Uterus (tissue), 4 donors: ENCODE measurements around the gene PCDH1. TPM values are rescaled to one million over a fixed set of nuclear protein-coding genes. Genes with fewer than 3 reads are reported as not detected.
A peak's percentile ranks its signal among the peaks of the same experiment; 100 is the strongest.

ENCODE experiments used
- DNase-seq, 2 donors: peaks; one replicate each; pipeline ENCODE4 v3.0.0-alpha.2; 2019 to 2020
- H3K27ac ChIP-seq, 2 donors: fragments of 200-600 bp; sonication (generic); 1 replicate in 1 of 2; 2 replicates in 1 of 2; pipeline ENCODE4 v1.5.1; 2016 to 2018
- H3K27me3 ChIP-seq, 2 donors: fragments of 200-600 bp; sonication (generic); one replicate each; pipeline ENCODE4 v1.5.1; 2018 to 2019; ENCODE audit warnings: control low read depth in 1 of 2
- H3K36me3 ChIP-seq, 2 donors: fragments of 200-600 bp; sonication (generic); one replicate each; pipeline ENCODE4 v1.5.1; 2019; ENCODE audit warnings: control low read depth in 1 of 2
- H3K4me1 ChIP-seq, 2 donors: fragments of 200-600 bp; sonication (generic); one replicate each; pipeline ENCODE4 v1.5.1; 2018 to 2019; ENCODE audit warnings: control low read depth in 1 of 2
- H3K4me3 ChIP-seq, 2 donors: fragments of 200-600 bp; sonication (generic); 1 replicate in 1 of 2; 2 replicates in 1 of 2; pipeline ENCODE4 v1.5.1; 2018 to 2019; ENCODE audit warnings: mild to moderate bottlenecking in 1 of 2
- H3K9me3 ChIP-seq, 2 donors: fragments of 200-600 bp; sonication (generic); one replicate each; pipeline ENCODE4 v1.5.1; 2019; ENCODE audit warnings: control low read depth in 1 of 2
- CTCF ChIP-seq, 4 experiments: fragments of 200-600 bp in 2 of 4; fragments of 450-650 bp in 2 of 4; sonication (generic) in 2 of 4; IDR thresholded peaks; one replicate each; pipeline ENCODE4 v1.5.1; 2016 to 2019; ENCODE audit warnings: antibody characterized with exemption in 4 of 4, mild to moderate bottlenecking in 2 of 4, moderate library complexity in 1 of 4
- POLR2A ChIP-seq, 2 donors: fragments of 450-650 bp; IDR thresholded peaks; one replicate each; pipeline ENCODE4 v1.6.1; 2016; ENCODE audit warnings: antibody characterized with exemption in 2 of 2, mild to moderate bottlenecking in 1 of 2, moderate library complexity in 1 of 2
- intact Hi-C: fragments of 100-400 bp; cut with DNase I; formaldehyde crosslinking; loops from one replicate; pipeline ENCODE4 v1.15.1; 2023; ENCODE audit warnings: low total_unique reads
- total RNA-seq, 4 donors: library from RNA; depleted of rRNA in 3 of 4; stranded (reverse); fragments of >200 nt in 3 of 4; gene quantifications; one replicate each; pipeline versions ENCODE4 v1.1.0 to v1.2.4, GENCODE V29; 2014 to 2023
- donor health status: DM: yes; HTN: yes; CAD: no.

Gene PCDH1
- total RNA-seq, 4 donors from 2014 or later: 29.2 to 46.7 (median 31.5) TPM

- TF ChIP-seq POLR2A (IDR thresholded peaks at IDR 0.05) (no peak), CTCF (IDR thresholded peaks at IDR 0.05) (no peak)
- Histone ChIP-seq H3K27me3 (no peaks in the 10 kb centered on the region), H3K36me3 (no peaks in the 10 kb centered on the region), H3K4me1 (no peaks in the 10 kb centered on the region), H3K27ac (no peak overlapping the region), H3K9me3 (no peaks in the 10 kb centered on the region), H3K4me3 (no peak overlapping the region)
- no peak for DNase-seq
- intact Hi-C loops: no loop called here
Measured at GRCh38 chr5:141906972-141907371, 28.8 kb upstream of the PCDH1 start.

- H3K9me3 ChIP-seq: no peaks in the 10 kb centered on the region
- no peak for DNase-seq
- intact Hi-C loops: no loop called here
- H3K27ac ChIP-seq: no peak overlapping the region
- H3K4me3 ChIP-seq: no peak overlapping the region
- no peaks in the 10 kb centered on the region for H3K4me1 ChIP-seq
- H3K27me3 ChIP-seq: no peaks in the 10 kb centered on the region
- no peak for TF ChIP-seq CTCF (IDR thresholded peaks at IDR 0.05)
- no peak for TF ChIP-seq POLR2A (IDR thresholded peaks at IDR 0.05)
- H3K36me3 ChIP-seq: no peaks in the 10 kb centered on the region
Measured at GRCh38 chr5:141906517-141906916, 28.3 kb upstream of the PCDH1 start.

DNA sequence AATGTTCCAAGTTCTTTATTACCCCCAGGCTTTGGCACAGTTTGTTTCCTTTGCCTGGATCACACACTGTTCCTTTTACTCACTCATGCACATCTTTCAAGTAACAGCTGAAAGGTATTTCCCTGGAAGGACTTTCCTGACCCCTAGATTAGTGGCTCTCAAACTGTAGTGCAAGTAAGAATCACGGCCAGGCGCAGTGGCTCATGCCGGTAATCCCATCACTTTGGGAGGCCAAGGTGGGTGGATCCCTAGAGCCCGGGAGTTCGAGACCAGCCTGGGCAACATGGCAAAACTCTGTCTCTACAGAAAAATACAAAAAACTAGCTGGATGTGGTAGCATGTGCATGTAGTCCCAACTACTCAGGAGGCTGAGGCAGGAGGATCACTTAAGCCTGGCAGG lies 26.3 kb upstream of the PCDH1 start:
- Histone ChIP-seq H3K4me1 (no peaks in the 10 kb centered on the region), H3K4me3 (no peak overlapping the region), H3K36me3 (no peaks in the 10 kb centered on the region), H3K27me3 (no peaks in the 10 kb centered on the region), H3K9me3 (no peaks in the 10 kb centered on the region), H3K27ac (no peak overlapping the region)
- peak in 1 of 2 donors; percentile 29 for DNase-seq
- intact Hi-C loops: no loop called here
- TF ChIP-seq POLR2A (IDR thresholded peaks at IDR 0.05): no peak
- TF ChIP-seq CTCF (IDR thresholded peaks at IDR 0.05): no peak

DNA sequence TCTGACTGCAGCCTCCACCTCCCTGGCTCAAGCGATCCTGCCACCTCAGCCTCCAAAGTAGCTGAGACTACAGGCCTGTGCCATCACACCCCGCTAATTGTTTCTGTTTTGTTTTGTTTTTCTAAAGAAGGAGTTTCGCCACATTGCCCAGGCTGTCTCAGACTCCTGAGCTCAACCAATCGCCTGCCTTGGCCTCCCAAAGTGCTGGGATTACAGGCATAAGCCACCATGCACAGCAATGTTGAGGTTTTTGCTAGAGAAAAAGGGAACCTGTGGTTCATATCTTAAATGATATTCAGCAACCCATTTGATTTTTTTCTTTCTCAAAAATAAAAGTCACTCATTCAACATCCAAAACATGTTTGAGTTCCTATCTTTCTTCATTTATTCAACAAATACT lies 25.1 kb upstream of the PCDH1 start:
- TF ChIP-seq POLR2A (IDR thresholded peaks at IDR 0.05): no peak
- TF ChIP-seq CTCF (IDR thresholded peaks at IDR 0.05): no peak
- H3K4me1 ChIP-seq: no peaks in the 10 kb centered on the region
- no peaks in the 10 kb centered on the region for H3K9me3 ChIP-seq
- intact Hi-C loops: no loop called here
- H3K36me3 ChIP-seq: no peaks in the 10 kb centered on the region
- H3K4me3 ChIP-seq: no peak overlapping the region
- no peaks in the 10 kb centered on the region for H3K27me3 ChIP-seq
- no peak overlapping the region for H3K27ac ChIP-seq
- no peak for DNase-seq

DNA sequence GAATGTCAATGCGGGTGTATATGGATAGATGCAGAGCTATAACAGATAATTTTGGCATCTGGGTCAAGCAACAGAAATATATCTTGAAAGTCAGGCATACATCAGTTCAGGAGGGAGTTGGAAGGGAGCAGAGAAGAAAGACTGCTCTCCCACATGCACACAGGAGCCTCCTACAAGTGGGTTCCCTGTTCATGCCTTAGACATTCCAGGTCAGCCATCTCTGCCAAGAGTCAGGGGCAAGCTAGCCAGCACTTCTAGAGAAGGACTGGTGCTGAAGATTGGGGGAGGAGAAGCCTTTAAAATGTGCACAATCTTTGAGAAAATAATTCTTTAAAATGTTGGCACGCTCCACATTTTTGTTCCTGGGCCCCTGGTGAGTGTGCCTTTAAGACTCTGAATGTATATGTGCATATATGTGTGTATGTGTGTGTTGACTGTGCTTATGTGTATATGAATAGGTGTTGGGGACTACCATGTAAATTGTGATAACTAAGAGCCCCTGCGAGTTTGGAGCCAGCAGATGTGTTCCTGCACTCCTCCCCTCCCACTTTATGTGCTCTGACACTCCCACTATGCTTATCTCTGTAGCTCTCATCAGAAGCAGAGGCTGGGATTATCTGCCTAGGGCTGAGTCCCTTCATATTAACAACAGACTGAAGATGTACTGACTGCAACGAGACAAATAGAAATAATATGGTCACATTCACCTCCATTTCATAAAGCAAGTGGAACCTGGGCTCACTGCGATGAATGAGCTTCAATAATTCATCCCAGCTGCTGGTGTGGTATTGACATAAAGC lies 24.0 kb upstream of the PCDH1 start:
- Histone ChIP-seq H3K27ac (no peak overlapping the region), H3K9me3 (no peaks in the 10 kb centered on the region), H3K4me1 (no peaks in the 10 kb centered on the region), H3K4me3 (no peak overlapping the region), H3K27me3 (no peaks in the 10 kb centered on the region), H3K36me3 (no peaks in the 10 kb centered on the region)
- DNase-seq: no peak
- intact Hi-C loops: no loop called here
- TF ChIP-seq CTCF (IDR thresholded peaks at IDR 0.05) (no peak), POLR2A (IDR thresholded peaks at IDR 0.05) (no peak)
